IMR-90 (cell line): ENCODE data around the gene NRF1. TPM values are rescaled to one million over a fixed set of nuclear protein-coding genes. Genes with fewer than 3 reads are reported as not detected.
"Not testable (repeated sequence)": the region's sequence is repeated elsewhere in the genome, so short reads cannot be mapped to it uniquely, and the experiment has no call there.

ENCODE experiments used
- ATAC-seq: fragments of 200-7000 bp; cut with Tn5 transposase; 2 replicates; pipeline ENCODE4 v1.9.1; 2020; ENCODE audit warnings: low read depth, mild to moderate bottlenecking, moderate library complexity
- BruUV-seq: library from RNA; stranded (reverse); fragments of 400-500 nt; replicated peaks from 2 replicates; lab custom pipeline; 2021; lab: Mats Ljungman, UMichigan
- CTCF ChIA-PET: fragments of 300-600 bp; formaldehyde crosslinking; extraction: SDS; loops from one replicate; lab custom pipeline; 2021; ENCODE audit warnings: antibody characterized with exemption; lab: Yijun Ruan, JAX
- POLR2A ChIA-PET: fragments of 300-600 bp; sonication (Branson Sonifier 250); formaldehyde crosslinking; loops from one replicate; lab custom pipeline; 2022; ENCODE audit warnings: antibody characterized with exemption; ENCODE audit not compliant: unreplicated experiment; lab: Charles Lee
- DNase-seq: peaks from one replicate; pipeline ENCODE4 v3.0.0; 2013
- H2AFZ ChIP-seq: replicated peaks from 2 replicates; pipeline ENCODE3; 2013; ENCODE audit warnings: low read length, mild to moderate bottlenecking; ENCODE audit not compliant: poor library complexity
- H2AK5ac ChIP-seq: 2 replicates; pipeline ENCODE4 v1.6.1; 2013; ENCODE audit warnings: low read depth, low read length, inconsistent platforms
- H2AK9ac ChIP-seq: replicated peaks from 2 replicates; pipeline ENCODE3; 2013; ENCODE audit warnings: mild to moderate bottlenecking, low read depth, low read length, moderate library complexity; ENCODE audit not compliant: poor library complexity
- H2BK120ac ChIP-seq: 2 replicates; pipeline ENCODE4 v1.6.1; 2013; ENCODE audit warnings: low read depth, low read length, inconsistent platforms
- H2BK15ac ChIP-seq: 3 replicates; pipeline ENCODE4 v1.6.1; 2013; ENCODE audit warnings: low read depth, low read length, inconsistent platforms
- H2BK20ac ChIP-seq: 2 replicates; pipeline ENCODE4 v1.6.1; 2013; ENCODE audit warnings: low read depth, mild to moderate bottlenecking, inconsistent platforms, low read length, moderate library complexity
- H2BK5ac ChIP-seq: 2 replicates; pipeline ENCODE4 v1.6.1; 2013; ENCODE audit warnings: mild to moderate bottlenecking, low read depth, low read length, inconsistent platforms; ENCODE audit not compliant: poor library complexity, severe bottlenecking
- H3K14ac ChIP-seq: replicated peaks from 2 replicates; pipeline ENCODE4 v1.6.1; 2013; ENCODE audit warnings: low read depth, low read length, inconsistent platforms
- H3K18ac ChIP-seq: 2 replicates; pipeline ENCODE4 v1.6.1; 2013; ENCODE audit warnings: low read depth, low read length, control low read depth
- H3K23ac ChIP-seq: 2 replicates; pipeline ENCODE4 v1.6.1; 2013; ENCODE audit warnings: low read depth, low read length, inconsistent platforms
- H3K27ac ChIP-seq: 2 replicates; pipeline ENCODE4 v1.5.1; 2013; ENCODE audit warnings: mild to moderate bottlenecking, control low read depth, low read length; ENCODE audit not compliant: insufficient read depth
- H3K27me3 ChIP-seq: 2 replicates; pipeline ENCODE4 v1.6.1; 2013; ENCODE audit warnings: low read length; ENCODE audit not compliant: control insufficient read depth, insufficient read depth
- H3K36me3 ChIP-seq: 2 replicates; pipeline ENCODE4 v1.6.1; 2013; ENCODE audit warnings: low read length, mixed read lengths; ENCODE audit not compliant: control insufficient read depth, insufficient read depth
- H3K4ac ChIP-seq: 2 replicates; pipeline ENCODE4 v1.6.1; 2013; ENCODE audit warnings: low read depth, low read length, inconsistent platforms
- H3K4me1 ChIP-seq: 2 replicates; pipeline ENCODE4 v1.6.1; 2013; ENCODE audit warnings: low read length, mixed read lengths; ENCODE audit not compliant: control insufficient read depth, insufficient read depth
- H3K4me2 ChIP-seq: 2 replicates; pipeline ENCODE4 v1.6.1; 2013; ENCODE audit warnings: low read depth, mild to moderate bottlenecking, control low read depth, low read length, moderate library complexity
- H3K4me3 ChIP-seq: 2 replicates; pipeline ENCODE4 v1.5.1; 2013; ENCODE audit warnings: low read depth, mild to moderate bottlenecking, control low read depth, low read length, moderate library complexity; ENCODE audit not compliant: insufficient read depth
- H3K56ac ChIP-seq: 2 replicates; pipeline ENCODE4 v1.6.1; 2013; ENCODE audit warnings: low read length, inconsistent platforms; ENCODE audit not compliant: insufficient read depth; ENCODE audit errors: extremely low read depth
- H3K79me1 ChIP-seq, 2 experiments: 2 replicates each; pipeline ENCODE4 v1.6.1; 2013; ENCODE audit warnings: low read length in 2 of 2, inconsistent platforms in 1 of 2, low read depth in 1 of 2
- H3K9ac ChIP-seq: 2 replicates; pipeline ENCODE4 v1.6.1; 2013; ENCODE audit warnings: low read depth, low read length, control low read depth
- H3K9me1 ChIP-seq: 2 replicates; pipeline ENCODE4 v1.6.1; 2013; ENCODE audit warnings: low read length, inconsistent platforms; ENCODE audit not compliant: insufficient read depth
- H3K9me3 ChIP-seq: 2 replicates; pipeline ENCODE4 v1.6.1; 2013; ENCODE audit warnings: low read length; ENCODE audit not compliant: control insufficient read depth, insufficient read depth
- H4K20me1 ChIP-seq: 2 replicates; pipeline ENCODE4 v1.6.1; 2013; ENCODE audit warnings: low read length, inconsistent platforms; ENCODE audit not compliant: insufficient read depth
- H4K5ac ChIP-seq: 2 replicates; pipeline ENCODE4 v1.6.1; 2013; ENCODE audit warnings: mild to moderate bottlenecking, low read depth, low read length, control low read depth
- H4K8ac ChIP-seq, 2 experiments: 2 replicates each; pipeline ENCODE4 v1.6.1; 2013; ENCODE audit warnings: low read depth in 2 of 2, low read length in 2 of 2, control low read depth in 1 of 2, inconsistent platforms in 1 of 2
- H4K91ac ChIP-seq: 2 replicates; pipeline ENCODE4 v1.6.1; 2013; ENCODE audit warnings: low read depth, low read length, inconsistent platforms; ENCODE audit not compliant: insufficient read depth
- CEBPB ChIP-seq: IDR thresholded peaks from 2 replicates; pipeline ENCODE4 v1.6.1; 2012; ENCODE audit warnings: low read depth, low read length, improper control_type of control experiment
- ELK1 ChIP-seq: fragments of 150-350 bp; IDR thresholded peaks from 2 replicates; pipeline ENCODE4 v1.6.1; 2016; ENCODE audit warnings: low read depth, mild to moderate bottlenecking, low read length, moderate library complexity, borderline replicate concordance
- FOS ChIP-seq: fragments of 150-350 bp; IDR thresholded peaks from 2 replicates; pipeline ENCODE4 v1.6.1; 2016; ENCODE audit warnings: low read depth, low read length
- MAZ ChIP-seq: IDR thresholded peaks from 2 replicates; pipeline ENCODE4 v1.6.1; 2012; ENCODE audit warnings: low read depth, mild to moderate bottlenecking, low read length, improper control_type of control experiment, moderate library complexity, borderline replicate concordance
- NFE2L2 ChIP-seq: fragments of 150-350 bp; IDR thresholded peaks from 2 replicates; pipeline ENCODE4 v1.6.1; 2016; ENCODE audit warnings: low read depth, mild to moderate bottlenecking, low read length
- RAD21 ChIP-seq: IDR thresholded peaks from 2 replicates; pipeline ENCODE4 v1.6.1; 2012; ENCODE audit warnings: low read length, improper control_type of control experiment
- RFX5 ChIP-seq: IDR thresholded peaks from 2 replicates; pipeline ENCODE4 v1.8.0; 2012; ENCODE audit warnings: low read depth, mild to moderate bottlenecking, low read length, moderate library complexity
- WGBS, 2 experiments: methylation state at CpG; one replicate each; pipeline versions ENCODE4 v1.1.5 to v1.1.7; 2013; ENCODE audit warnings: missing lambda C conversion rate in 2 of 2; ENCODE audit not compliant: insufficient read length in 1 of 2; ENCODE audit errors: extremely low coverage in 2 of 2; 5-methylcytosine and 5-hydroxymethylcytosine counted together
- dilution Hi-C: fragments of 300-500 bp; cut with HindIII; formaldehyde crosslinking; loops from one replicate; pipeline ENCODE4 v1.14.3; 2018; ENCODE audit warnings: low sequenced_read_pairs; ENCODE audit not compliant: unreplicated experiment
- in situ Hi-C: fragments of 300-500 bp; cut with MboI; formaldehyde crosslinking; loops from 3 replicates; pipeline ENCODE4 v1.14.3; 2019; ENCODE audit warnings: low sequenced_read_pairs, inconsistent platforms, mixed read lengths
- intact Hi-C: fragments of 100-400 bp; cut with micrococcal nuclease; formaldehyde crosslinking; loops from 2 replicates; pipeline ENCODE4 v1.10.0; 2022
- polyA plus RNA-seq, 3 experiments: library from polyadenylated mRNA; depleted of rRNA; stranded (reverse); fragments of >200 nt; gene quantifications; 2 replicates each; pipeline ENCODE4 v1.2.3, GENCODE V29; 2012; ENCODE audit warnings: low replicate concordance in 1 of 3
- total RNA-seq: library from RNA; depleted of rRNA; stranded (reverse); fragments of >200 nt; gene quantifications from 2 replicates; pipeline ENCODE4 v1.2.3, GENCODE V29; 2012

Gene NRF1
- total and polyA plus RNA-seq, 2 of the 4 experiments (the other 2 are of a cell fraction) = 11.4 to 15.8 TPM

- TF ChIP-seq CEBPB = no peak
- no peak for TF ChIP-seq MAZ
- TF ChIP-seq RFX5 = no peak
- TF ChIP-seq FOS = no peak
- TF ChIP-seq RAD21 = no peak
- no peak for TF ChIP-seq ELK1
- TF ChIP-seq NFE2L2 = no peak
- Histone ChIP-seq H4K20me1 (peaks cover 14% of the 10 kb centered on the region; the same call in 1 of the 2 replicates), H3K4me3 (no peak overlapping the region), H3K14ac (no peak overlapping the region), H2BK15ac (no peak overlapping the region), H3K4me2 (no peak overlapping the region), H3K9me1 (0 out of 2 replicates have a peak, but pooled peaks cover 4% of the 10 kb centered on the region), H2BK20ac (no peak overlapping the region), H3K18ac (no peak overlapping the region), H4K91ac (no peak overlapping the region), H2BK120ac (no peak overlapping the region), H3K27me3 (no peaks in the 10 kb centered on the region), H4K8ac (no peak overlapping the region), H3K79me1 (peaks cover 0 to 17% of the 10 kb centered on the region in 2 experiments), H2BK5ac (no peak overlapping the region), H3K4ac (no peak overlapping the region), H3K9ac (no peak overlapping the region), H3K36me3 (peaks cover 23% of the 10 kb centered on the region), H2AK5ac (no peak overlapping the region), H2AK9ac (no peak overlapping the region), H4K5ac (no peak overlapping the region), H3K4me1 (peaks cover 2% of the 10 kb centered on the region; the same call in 1 of the 2 replicates), H3K23ac (no peak overlapping the region), H3K27ac (no peak overlapping the region), H3K56ac (no peak overlapping the region), H2AFZ (no peak overlapping the region), H3K9me3 (peaks cover 14% of the 10 kb centered on the region)
- no peak for ATAC-seq
- in situ Hi-C loops (no loop called here), dilution Hi-C loops (no loop called here), intact Hi-C loops (no loop called here)
- ChIA-PET CTCF (no interaction called here), POLR2A (no interaction called here)
- no TSS peak for BruUV-seq
- WGBS, 2 experiments = 100% methylated on average over 1 of the region's 4 CpGs; no CpG with 5 or more reads in 1 of the 2 experiments
- no peak for DNase-seq
Observed at GRCh38 chr7:129661645-129662182, 50.2 kb downstream of the NRF1 start.

DNA sequence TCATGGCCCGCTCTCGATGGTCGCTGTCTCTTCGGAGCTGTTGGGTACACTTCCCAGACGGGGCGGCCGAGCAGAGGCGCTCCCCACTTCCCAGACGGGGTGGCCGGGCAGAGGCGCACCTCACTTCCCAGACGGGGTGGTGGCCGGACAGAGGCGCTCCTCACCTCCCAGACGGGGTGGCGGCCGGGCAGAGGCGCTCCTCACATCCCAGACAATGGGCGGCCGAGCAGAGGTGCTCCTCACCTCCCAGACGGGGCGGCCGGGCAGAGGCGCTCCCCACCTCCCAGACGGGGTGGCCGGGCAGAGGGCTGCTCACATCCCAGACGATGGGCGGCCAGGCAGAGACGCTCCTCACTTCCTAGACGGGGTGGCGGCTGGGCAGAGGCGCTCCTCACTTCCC, 51.7 kb downstream of the NRF1 start:
- Histone ChIP-seq H3K9me3 (peaks cover 14% of the 10 kb centered on the region), H3K79me1 (peaks cover 6 to 14% of the 10 kb centered on the region in 2 experiments), H3K36me3 (peaks cover 15% of the 10 kb centered on the region)
- H4K91ac ChIP-seq, intact Hi-C loops, H3K4me2 ChIP-seq, H2BK20ac ChIP-seq, H4K5ac ChIP-seq, H3K56ac ChIP-seq, H3K9me1 ChIP-seq, H3K9ac ChIP-seq, in situ Hi-C loops, H3K4me1 ChIP-seq, H3K4ac ChIP-seq, H2BK5ac ChIP-seq, H3K18ac ChIP-seq, CTCF ChIA-PET, H2AFZ ChIP-seq, H2BK120ac ChIP-seq, H3K4me3 ChIP-seq, DNase-seq, ATAC-seq, H2BK15ac ChIP-seq, H2AK9ac ChIP-seq, H4K8ac ChIP-seq, H2AK5ac ChIP-seq, POLR2A ChIA-PET, H3K23ac ChIP-seq, H3K14ac ChIP-seq, H3K27me3 ChIP-seq, dilution Hi-C loops, H3K27ac ChIP-seq, BruUV-seq, H4K20me1 ChIP-seq: not testable (repeated sequence)
- WGBS, 2 experiments = 88% methylated on average over 5 of the region's 32 CpGs; no CpG with 5 or more reads in 1 of the 2 experiments
